CD4-positive, alpha-beta memory T cell (primary cell): ENCODE results near the gene JARID2. TPM values are rescaled to one million over a fixed set of nuclear protein-coding genes. Genes with fewer than 3 reads are reported as not detected.
A peak's percentile ranks its signal among the peaks of the same experiment; 100 is the strongest.

ENCODE experiments used
- CTCF ChIA-PET: fragments of 350-600 bp; sonication (Branson Sonifier 250); formaldehyde crosslinking; loops from one replicate; lab custom pipeline; 2021; ENCODE audit warnings: inconsistent platforms; ENCODE audit not compliant: partially characterized antibody; lab: Charles Lee
- POLR2A ChIA-PET: fragments of 350-600 bp; sonication (Branson Sonifier 250); formaldehyde crosslinking; loops from one replicate; lab custom pipeline; 2021; ENCODE audit not compliant: partially characterized antibody; lab: Charles Lee
- DNase-seq, 5 donors: peaks; one replicate each; pipeline versions ENCODE4 v3.0.0 to v3.0.0-alpha.2; 2020 to 2022; ENCODE audit warnings: mixed read lengths in 1 of 5
- H3K27ac ChIP-seq: one replicate; pipeline ENCODE4 v1.7.0; 2013; ENCODE audit warnings: low read depth, low read length
- H3K27me3 ChIP-seq: 2 replicates; pipeline ENCODE4 v1.7.0; 2013; ENCODE audit warnings: mild to moderate bottlenecking, low read length, moderate library complexity; ENCODE audit not compliant: insufficient read depth
- H3K36me3 ChIP-seq: 2 replicates; pipeline ENCODE4 v1.7.0; 2013; ENCODE audit warnings: mild to moderate bottlenecking, low read length, moderate library complexity; ENCODE audit not compliant: insufficient read depth
- H3K4me1 ChIP-seq: 2 replicates; pipeline ENCODE4 v1.7.0; 2013; ENCODE audit warnings: mild to moderate bottlenecking, low read length, moderate library complexity; ENCODE audit not compliant: insufficient read depth
- H3K4me3 ChIP-seq, 2 donors: one replicate each; pipeline ENCODE4 v1.7.0; 2013; ENCODE audit warnings: low read length in 2 of 2, mild to moderate bottlenecking in 1 of 2
- H3K9me3 ChIP-seq, 2 donors: one replicate each; pipeline ENCODE4 v1.7.0; 2013; ENCODE audit warnings: low read length in 2 of 2, control low read depth in 1 of 2; ENCODE audit not compliant: control insufficient read depth in 1 of 2
- H3K27ac Mint-ChIP-seq, 7 donors: one replicate each; pipeline ENCODE4 v1.8.0; 2020 to 2021; ENCODE audit warnings: mixed read lengths in 7 of 7, mild to moderate bottlenecking in 6 of 7, inconsistent platforms in 3 of 7, moderate library complexity in 3 of 7
- H3K27me3 Mint-ChIP-seq, 2 donors: one replicate each; pipeline ENCODE4 v1.8.0; 2020 to 2021; ENCODE audit warnings: mixed read lengths in 2 of 2
- H3K36me3 Mint-ChIP-seq, 2 donors: one replicate each; pipeline ENCODE4 v1.8.0; 2020 to 2021; ENCODE audit warnings: mixed read lengths in 2 of 2, inconsistent platforms in 1 of 2, mild to moderate bottlenecking in 1 of 2
- H3K4me1 Mint-ChIP-seq, 4 donors: one replicate each; pipeline ENCODE4 v1.8.0; 2020 to 2021; ENCODE audit warnings: mixed read lengths in 4 of 4, mild to moderate bottlenecking in 1 of 4
- H3K4me3 Mint-ChIP-seq, 8 donors: one replicate each; pipeline ENCODE4 v1.8.0; 2020 to 2021; ENCODE audit warnings: mixed read lengths in 8 of 8, mild to moderate bottlenecking in 7 of 8, moderate library complexity in 6 of 8, inconsistent platforms in 3 of 8
- H3K9me3 Mint-ChIP-seq, 8 donors: one replicate each; pipeline ENCODE4 v1.8.0; 2020 to 2021; ENCODE audit warnings: mixed read lengths in 8 of 8, mild to moderate bottlenecking in 5 of 8, inconsistent platforms in 3 of 8, moderate library complexity in 1 of 8
- intact Hi-C: fragments of 100-400 bp; cut with micrococcal nuclease; formaldehyde crosslinking; loops from one replicate; pipeline ENCODE4 v1.15.1; 2023
- polyA plus RNA-seq, 2 donors: library from polyadenylated mRNA; unstranded; fragments of 300-500 nt; fragmentation: Illumina TruSeq; gene quantifications; one replicate each; pipeline ENCODE4 v1.2.3, GENCODE V29; 2021
- total RNA-seq, 2 experiments: library from RNA; stranded (reverse); gene quantifications; one replicate each; pipeline ENCODE4 v1.2.3, GENCODE V29; 2021

The JARID2 gene
- total and polyA plus RNA-seq, 4 experiments from 2014 or later = 2.4 to 21.6 (median 16.0) TPM

DNA sequence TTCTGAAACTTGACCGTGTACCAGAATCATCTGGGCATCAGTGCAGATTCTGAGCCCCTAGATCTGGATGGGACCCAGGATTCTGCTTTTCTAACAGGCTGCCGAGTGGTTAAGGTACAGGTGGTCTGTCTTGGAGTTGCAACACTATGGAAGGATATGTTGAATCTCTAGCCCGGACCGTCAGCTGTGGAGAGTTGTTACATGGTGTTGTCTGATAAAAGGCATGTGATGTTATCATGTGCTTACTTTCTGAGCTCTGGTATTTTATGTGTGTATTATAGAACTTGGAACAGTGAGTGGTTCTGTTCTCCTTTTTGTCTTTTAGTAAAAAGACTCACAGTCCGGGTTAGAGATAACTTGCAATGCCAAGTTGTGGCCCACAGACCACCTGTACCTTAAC, 123.0 kb downstream of the JARID2 start:
- peaks cover 40% of the 10 kb centered on the region for H3K4me1 ChIP-seq
- H3K27ac Mint-ChIP-seq = peak overlapping the region in 1 of 7 donors; percentile 48
- no peak overlapping the region for H3K27ac ChIP-seq
- H3K9me3 Mint-ChIP-seq = no peaks in the 10 kb centered on the region
- no peak overlapping the region for H3K4me3 ChIP-seq
- H3K27me3 ChIP-seq = no peaks in the 10 kb centered on the region
- intact Hi-C loops = loop anchor here (5.0 kb wide), 1 partner anchor 42 kb away; no protein-coding TSS in a partner anchor
- H3K4me3 Mint-ChIP-seq = no peak overlapping the region
- H3K36me3 ChIP-seq = no peaks in the 10 kb centered on the region
- CTCF ChIA-PET = no interaction called here
- no peaks in the 10 kb centered on the region for H3K9me3 ChIP-seq
- DNase-seq = no peak
- H3K4me1 Mint-ChIP-seq = peaks cover 45 to 67% (median 54%) of the 10 kb centered on the region in 4 donors
- POLR2A ChIA-PET = interaction anchor here (0.6 kb wide), 2 partner anchors 20 to 137 kb away, joined by 3 to 5 read pairs; no protein-coding TSS in a partner anchor
- H3K36me3 Mint-ChIP-seq = peaks cover 0 to 3% of the 10 kb centered on the region in 2 donors
- no peaks in the 10 kb centered on the region for H3K27me3 Mint-ChIP-seq

DNA sequence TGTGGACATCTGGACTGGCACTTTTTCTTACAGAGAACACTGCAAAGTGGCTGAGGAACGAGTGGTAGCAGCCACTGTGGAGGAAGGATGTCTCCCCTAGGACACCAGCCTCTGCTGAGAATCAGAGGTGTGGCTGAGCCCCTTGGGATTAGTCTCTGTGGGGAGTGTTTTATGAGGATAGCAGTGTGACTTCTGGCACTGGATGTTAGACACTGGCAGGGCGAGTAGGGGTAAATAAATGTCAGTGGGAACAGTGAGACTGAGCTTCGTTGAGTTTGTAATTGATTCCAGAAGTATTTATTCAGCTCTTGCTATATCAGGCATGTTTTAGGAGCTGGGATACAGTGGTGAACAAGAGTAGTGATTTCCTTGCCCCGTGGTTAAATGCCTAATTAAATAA, 124.0 kb downstream of the JARID2 start:
- Mint-ChIP-seq H3K9me3 (no peaks in the 10 kb centered on the region), H3K4me3 (no peak overlapping the region), H3K27me3 (no peaks in the 10 kb centered on the region), H3K36me3 (peaks cover 0 to 3% of the 10 kb centered on the region in 2 donors), H3K4me1 (peaks cover 39 to 67% (median 52%) of the 10 kb centered on the region in 4 donors), H3K27ac (peak overlapping the region in 1 of 7 donors; percentile 8)
- Histone ChIP-seq H3K27me3 (no peaks in the 10 kb centered on the region), H3K9me3 (no peaks in the 10 kb centered on the region), H3K27ac (no peak overlapping the region), H3K4me1 (peaks cover 39% of the 10 kb centered on the region), H3K4me3 (no peak overlapping the region), H3K36me3 (no peaks in the 10 kb centered on the region)
- POLR2A ChIA-PET = no interaction called here
- DNase-seq = no peak
- intact Hi-C loops = loop anchor here (5.0 kb wide), 1 partner anchor 43 kb away; no protein-coding TSS in a partner anchor
- CTCF ChIA-PET = no interaction called here

DNA sequence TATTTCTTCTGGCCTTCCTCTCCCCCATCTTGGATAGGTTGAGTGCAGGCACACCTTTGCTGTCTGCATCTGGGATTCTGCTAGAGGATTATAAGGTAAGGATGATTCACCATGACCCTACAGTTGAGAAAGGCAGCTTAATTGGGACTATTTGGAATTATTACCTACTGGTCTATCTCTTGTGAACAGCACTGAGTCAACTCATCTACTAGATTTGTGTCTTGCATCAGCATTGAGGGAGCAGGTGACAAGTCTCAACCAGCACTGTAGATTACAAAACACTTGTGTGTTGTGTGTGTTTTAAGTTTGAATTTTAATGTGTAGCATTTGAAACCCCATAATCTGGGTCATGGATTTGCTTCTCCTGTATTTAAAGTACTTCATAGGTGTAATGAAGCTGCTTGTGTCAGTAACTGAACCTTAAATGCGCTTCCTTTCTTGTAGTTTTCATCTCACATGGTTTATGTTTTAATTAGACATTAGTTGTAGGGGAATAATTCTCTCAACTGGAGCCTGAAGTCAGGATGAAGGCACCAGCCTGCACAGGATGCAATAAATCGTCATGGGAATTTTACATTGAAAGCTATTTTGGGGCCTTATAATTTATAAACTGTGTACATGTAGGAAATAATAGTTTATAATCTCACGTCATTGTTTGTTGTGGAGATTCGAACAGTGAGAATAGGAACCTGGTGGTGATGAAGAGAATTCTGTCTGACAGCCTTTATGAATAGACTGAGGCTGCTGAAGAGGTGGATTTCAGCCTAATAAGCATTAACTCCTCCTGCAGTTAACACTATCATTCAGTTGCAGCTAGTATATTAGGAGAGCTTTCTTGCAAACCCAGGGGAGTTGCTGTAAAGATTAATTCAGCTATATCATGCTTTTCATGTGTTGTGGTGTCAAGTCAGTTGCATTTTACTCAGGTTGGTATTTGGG, 125.1 kb downstream of the JARID2 start:
- no peak overlapping the region for H3K4me3 ChIP-seq
- ChIA-PET POLR2A (no interaction called here), CTCF (interaction anchor here (0.6 to 1.0 kb wide), 3 partner anchors 9 to 844 kb away, joined by 3 to 4 read pairs (median 3); no protein-coding TSS in a partner anchor)
- no peak overlapping the region for H3K4me3 Mint-ChIP-seq
- peaks cover 35 to 56% (median 50%) of the 10 kb centered on the region in 4 donors for H3K4me1 Mint-ChIP-seq
- no peak overlapping the region for H3K27ac ChIP-seq
- peak overlapping the region in 2 of 7 donors; percentile 6 to 9 for H3K27ac Mint-ChIP-seq
- no peak for DNase-seq
- H3K4me1 ChIP-seq = peaks cover 28% of the 10 kb centered on the region
- H3K36me3 ChIP-seq = no peaks in the 10 kb centered on the region
- no peaks in the 10 kb centered on the region for H3K9me3 ChIP-seq
- H3K9me3 Mint-ChIP-seq = no peaks in the 10 kb centered on the region
- H3K27me3 ChIP-seq = no peaks in the 10 kb centered on the region
- H3K27me3 Mint-ChIP-seq = no peaks in the 10 kb centered on the region
- intact Hi-C loops = no loop called here
- H3K36me3 Mint-ChIP-seq = peaks cover 7 to 8% of the 10 kb centered on the region in 2 donors

DNA sequence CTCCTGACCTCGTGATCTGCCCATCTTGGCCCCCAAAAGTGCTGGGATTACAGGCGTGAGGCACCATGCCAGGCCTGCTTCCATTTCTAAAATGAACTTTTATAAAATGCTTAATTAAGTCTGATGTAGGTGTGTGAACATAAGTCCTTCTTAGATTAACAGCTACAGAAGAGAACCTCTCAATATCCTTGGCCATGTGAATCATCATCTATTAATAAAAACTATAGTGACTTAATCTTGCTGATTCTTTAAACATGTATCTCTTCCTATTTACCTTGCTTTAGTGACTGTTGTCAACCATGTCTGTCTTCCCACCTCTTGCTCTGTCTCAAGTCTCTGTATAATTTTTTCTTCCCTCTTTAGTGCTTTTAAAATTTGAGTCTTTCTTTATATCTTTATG, 127.1 kb downstream of the JARID2 start:
- Histone ChIP-seq H3K9me3 (no peaks in the 10 kb centered on the region), H3K4me1 (peaks cover 19% of the 10 kb centered on the region), H3K27me3 (no peaks in the 10 kb centered on the region), H3K4me3 (no peak overlapping the region), H3K36me3 (no peaks in the 10 kb centered on the region), H3K27ac (no peak overlapping the region)
- intact Hi-C loops = no loop called here
- H3K27me3 Mint-ChIP-seq = no peaks in the 10 kb centered on the region
- POLR2A ChIA-PET = no interaction called here
- peaks cover 38 to 46% (median 44%) of the 10 kb centered on the region in 4 donors for H3K4me1 Mint-ChIP-seq
- CTCF ChIA-PET = no interaction called here
- H3K4me3 Mint-ChIP-seq = no peak overlapping the region
- H3K36me3 Mint-ChIP-seq = peaks cover 13 to 16% of the 10 kb centered on the region in 2 donors
- DNase-seq = no peak
- no peak overlapping the region for H3K27ac Mint-ChIP-seq
- H3K9me3 Mint-ChIP-seq = peaks cover 0 to 2% (median 0%) of the 10 kb centered on the region in 8 donors

DNA sequence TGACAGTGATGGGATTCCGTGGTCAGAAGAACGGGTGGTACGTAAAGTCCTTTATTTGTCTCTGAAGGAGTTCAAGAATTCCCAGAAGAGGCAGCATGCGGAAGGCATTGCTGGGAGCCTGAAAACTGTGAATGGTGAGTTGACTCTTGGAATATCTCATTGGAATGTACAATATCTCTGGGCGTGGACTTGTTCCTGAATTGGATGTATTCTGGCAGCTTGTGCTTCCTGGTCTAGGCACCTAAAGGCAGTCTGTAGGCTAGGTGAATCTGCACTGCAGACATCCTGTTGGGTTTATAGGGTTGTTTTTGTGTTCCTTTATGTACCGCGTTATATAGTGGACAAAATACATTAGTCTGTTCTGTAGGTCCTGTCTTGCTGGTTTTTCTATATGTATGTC, 128.2 kb downstream of the JARID2 start:
- H3K4me1 Mint-ChIP-seq = peaks cover 35 to 46% (median 39%) of the 10 kb centered on the region in 4 donors
- no peaks in the 10 kb centered on the region for H3K36me3 ChIP-seq
- peaks cover 13 to 16% of the 10 kb centered on the region in 2 donors for H3K36me3 Mint-ChIP-seq
- no peak overlapping the region for H3K4me3 ChIP-seq
- no peaks in the 10 kb centered on the region for H3K27me3 Mint-ChIP-seq
- no peak overlapping the region for H3K27ac ChIP-seq
- intact Hi-C loops = no loop called here
- H3K9me3 Mint-ChIP-seq = peaks cover 0 to 2% (median 0%) of the 10 kb centered on the region in 8 donors
- no peaks in the 10 kb centered on the region for H3K27me3 ChIP-seq
- H3K27ac Mint-ChIP-seq = no peak overlapping the region
- no peak overlapping the region for H3K4me3 Mint-ChIP-seq
- H3K4me1 ChIP-seq = peaks cover 15% of the 10 kb centered on the region
- DNase-seq = no peak
- no peaks in the 10 kb centered on the region for H3K9me3 ChIP-seq
- CTCF ChIA-PET = no interaction called here
- POLR2A ChIA-PET = no interaction called here

DNA sequence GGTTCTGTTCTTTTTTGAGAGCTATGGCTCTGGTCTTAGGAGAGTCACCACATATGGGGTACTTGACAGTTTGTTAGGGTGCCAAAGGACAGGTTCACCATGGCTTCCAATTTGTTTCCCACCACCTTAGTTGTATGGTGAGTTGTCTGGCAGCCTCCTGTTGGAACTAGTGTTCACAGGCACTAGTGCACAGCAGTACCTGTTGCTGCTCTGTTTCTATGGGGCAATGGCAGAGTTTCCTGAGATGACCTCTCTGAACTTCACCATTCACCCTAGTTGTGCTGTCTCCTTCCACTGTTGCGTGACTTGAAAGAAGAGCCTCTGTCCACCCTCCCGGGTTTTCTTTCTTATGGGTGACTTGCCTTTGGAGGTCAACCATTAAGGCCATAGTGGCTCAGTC, 129.1 kb downstream of the JARID2 start:
- intact Hi-C loops = no loop called here
- Mint-ChIP-seq H3K27ac (no peak overlapping the region), H3K27me3 (no peaks in the 10 kb centered on the region), H3K4me1 (peaks cover 30 to 46% (median 33%) of the 10 kb centered on the region in 4 donors), H3K9me3 (peaks cover 0 to 2% (median 0%) of the 10 kb centered on the region in 8 donors), H3K36me3 (peaks cover 13 to 14% of the 10 kb centered on the region in 2 donors), H3K4me3 (no peak overlapping the region)
- Histone ChIP-seq H3K4me3 (no peak overlapping the region), H3K27me3 (no peaks in the 10 kb centered on the region), H3K4me1 (peaks cover 15% of the 10 kb centered on the region), H3K9me3 (no peaks in the 10 kb centered on the region), H3K27ac (no peak overlapping the region), H3K36me3 (no peaks in the 10 kb centered on the region)
- no peak for DNase-seq
- POLR2A ChIA-PET = no interaction called here
- CTCF ChIA-PET = no interaction called here

DNA sequence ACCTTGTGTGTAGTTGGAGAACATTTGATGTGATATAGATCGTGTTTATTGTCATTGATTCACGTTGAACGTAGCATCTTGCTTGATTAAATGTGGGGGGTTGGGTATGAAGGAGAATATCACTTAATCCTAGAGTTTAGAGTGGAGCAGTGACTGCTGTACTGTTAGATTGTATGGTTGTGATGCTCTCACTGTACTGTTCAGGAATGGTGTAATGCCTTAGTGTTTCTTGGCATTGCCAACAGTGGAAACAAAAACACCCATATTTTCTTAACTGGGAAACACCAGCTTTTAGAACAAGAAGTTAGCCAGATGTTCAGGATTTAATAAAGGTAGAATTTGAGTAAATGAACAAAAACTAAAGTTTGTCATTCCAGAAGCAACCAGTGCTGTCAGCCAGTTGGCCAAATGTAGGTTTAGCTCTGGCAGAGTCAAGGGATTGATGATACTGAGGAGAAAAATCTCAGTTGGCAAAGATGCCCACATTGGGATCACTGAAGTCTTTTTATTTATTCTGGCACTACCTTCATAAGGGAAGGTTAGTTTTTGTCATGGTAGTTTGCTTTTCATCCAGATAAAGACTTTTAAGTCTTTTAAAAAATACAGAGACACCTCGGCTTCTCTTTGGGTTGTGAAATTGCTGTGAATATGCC, 129.9 kb downstream of the JARID2 start:
- Mint-ChIP-seq H3K4me1 (peaks cover 32 to 44% (median 33%) of the 10 kb centered on the region in 4 donors), H3K9me3 (peaks cover 0 to 2% (median 0%) of the 10 kb centered on the region in 8 donors), H3K27ac (peak overlapping the region in 2 of 7 donors; percentile 20 to 30), H3K4me3 (no peak overlapping the region), H3K36me3 (peaks cover 13 to 16% of the 10 kb centered on the region in 2 donors), H3K27me3 (no peaks in the 10 kb centered on the region)
- Histone ChIP-seq H3K27ac (no peak overlapping the region), H3K36me3 (no peaks in the 10 kb centered on the region), H3K27me3 (no peaks in the 10 kb centered on the region), H3K4me3 (no peak overlapping the region), H3K9me3 (no peaks in the 10 kb centered on the region), H3K4me1 (peaks cover 15% of the 10 kb centered on the region)
- intact Hi-C loops = no loop called here
- CTCF ChIA-PET = no interaction called here
- DNase-seq = no peak
- POLR2A ChIA-PET = no interaction called here
